Kidney (tissue), 14 donors: ENCODE results near the gene LCNL1. TPM values are rescaled to one million over a fixed set of nuclear protein-coding genes. Genes with fewer than 3 reads are reported as not detected.

Experiments
- DNase-seq, 5 donors: peaks; one replicate each; pipeline ENCODE4 v3.0.0-alpha.2; 2013 to 2020
- FAIRE-seq: peaks from 2 replicates; lab custom pipeline; 2012; peaks lifted over from hg19 to GRCh38; lab: Jason Lieb, UNC
- H3K27ac ChIP-seq, 2 donors: one replicate each; pipeline ENCODE4 v1.7.0; 2013; ENCODE audit warnings: low read depth in 2 of 2, low read length in 2 of 2, inconsistent platforms in 1 of 2
- H3K27me3 ChIP-seq: one replicate; pipeline ENCODE4 v1.7.1; 2013; ENCODE audit warnings: low read length, inconsistent platforms; ENCODE audit not compliant: control insufficient read depth, insufficient read depth
- H3K36me3 ChIP-seq, 3 donors: one replicate each; pipeline versions ENCODE4 v1.7.0 to v1.7.1; 2013; ENCODE audit warnings: low read length in 3 of 3, control low read depth in 1 of 3, inconsistent platforms in 1 of 3; ENCODE audit not compliant: insufficient read depth in 3 of 3, control insufficient read depth in 2 of 3
- H3K4me1 ChIP-seq, 3 donors: one replicate each; pipeline versions ENCODE4 v1.7.0 to v1.7.1; 2013; ENCODE audit warnings: low read length in 3 of 3, inconsistent platforms in 1 of 3, low read depth in 1 of 3; ENCODE audit not compliant: control insufficient read depth in 2 of 3, insufficient read depth in 2 of 3
- H3K4me3 ChIP-seq, 3 donors: one replicate each; pipeline versions ENCODE4 v1.7.0 to v1.8.1; 2013; ENCODE audit warnings: low read length in 3 of 3, control low read depth in 1 of 3, inconsistent platforms in 1 of 3
- H3K9ac ChIP-seq, 3 donors: one replicate each; pipeline versions ENCODE4 v1.7.0 to v1.7.1; 2013; ENCODE audit warnings: low read length in 3 of 3, control low read depth in 1 of 3, inconsistent platforms in 1 of 3
- H3K9me3 ChIP-seq, 3 donors: one replicate each; pipeline versions ENCODE4 v1.7.0 to v1.7.1; 2013; ENCODE audit warnings: low read length in 3 of 3, control low read depth in 1 of 3, inconsistent platforms in 1 of 3; ENCODE audit not compliant: control insufficient read depth in 2 of 3, insufficient read depth in 1 of 3
- intact Hi-C: fragments of 100-400 bp; cut with DNase I; formaldehyde crosslinking; loops from one replicate; pipeline ENCODE4 v1.11.1; 2022
- polyA plus RNA-seq: library from polyadenylated mRNA; stranded (reverse); fragments of 350-450 nt; fragmentation: Illumina TruSeq; extraction: RNeasy Lipid Tissue Mini Kit (QIAGEN cat#74804); gene quantifications from one replicate; pipeline ENCODE4 v1.2.3, GENCODE V29; 2014; ENCODE audit warnings: low read depth, low replicate concordance; ENCODE audit not compliant: insufficient read depth
- total RNA-seq: library from RNA; stranded (reverse); fragmentation: NEBNext Ultra II Directional; extraction: Animal tissue kit (Norgen Biotek cat#: 25700); gene quantifications from one replicate; pipeline ENCODE4 v1.2.1, GENCODE V29; 2021
- TF ChIP-seq, protein P1 (sequence below): IDR thresholded peaks from 3 replicates; pipeline ENCODE4 v1.5.1; 2012; ENCODE audit warnings: mild to moderate bottlenecking, moderate library complexity, borderline replicate concordance; ENCODE audit not compliant: insufficient read depth; ENCODE audit errors: extremely low read depth
- donor health status: control.
- donor health status: control.
- donor health status: control.
- donor health status: control.
- donor health status: control.
- donor health status: DM: yes; HTN: yes; CAD: no.
- donor health status: Normal renal cell carcinoma (clear cell type).

Gene LCNL1
- total and polyA plus RNA-seq, 2 donors from 2014 or later, result 0.54 to 1.4 TPM

DNA sequence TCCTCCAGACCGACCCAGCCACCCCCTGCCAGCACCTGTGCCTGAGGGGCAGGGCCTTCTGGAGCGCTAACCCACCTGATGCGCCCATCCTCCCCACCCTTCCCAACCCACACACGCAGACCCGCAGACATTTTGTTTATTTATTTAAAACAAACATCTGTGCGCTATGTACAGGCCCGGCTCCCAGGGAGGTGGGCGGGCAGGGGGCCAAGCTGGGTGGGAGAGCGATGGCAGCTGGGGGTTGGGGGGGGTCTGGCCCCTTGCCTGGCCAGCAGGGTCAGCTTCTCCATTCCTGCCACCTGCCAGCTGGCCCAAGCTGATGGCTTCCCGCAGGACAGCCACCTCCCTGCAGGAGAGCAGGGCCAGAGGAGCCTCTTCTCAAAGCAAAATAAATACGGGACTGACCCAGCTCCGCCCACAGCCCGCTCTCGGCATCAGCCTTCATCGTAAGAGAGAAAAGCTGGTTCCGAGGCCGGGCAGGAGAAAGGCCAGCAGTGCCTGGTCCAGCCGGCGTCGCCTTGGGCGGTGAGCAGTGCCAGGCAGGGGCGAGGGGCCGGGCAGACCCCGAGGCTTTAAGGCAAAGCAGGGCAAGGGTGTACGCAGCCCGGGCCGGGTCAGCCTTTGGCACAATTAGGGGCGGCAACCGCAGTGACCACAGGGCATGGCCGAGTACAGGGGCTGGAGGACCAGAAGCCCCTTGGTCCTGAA is 24.5 kb downstream of the LCNL1 start:
- FAIRE-seq (no peak), DNase-seq (peak in 1 of 5 donors; percentile 42)
- TF ChIP-seq, protein P1, sequence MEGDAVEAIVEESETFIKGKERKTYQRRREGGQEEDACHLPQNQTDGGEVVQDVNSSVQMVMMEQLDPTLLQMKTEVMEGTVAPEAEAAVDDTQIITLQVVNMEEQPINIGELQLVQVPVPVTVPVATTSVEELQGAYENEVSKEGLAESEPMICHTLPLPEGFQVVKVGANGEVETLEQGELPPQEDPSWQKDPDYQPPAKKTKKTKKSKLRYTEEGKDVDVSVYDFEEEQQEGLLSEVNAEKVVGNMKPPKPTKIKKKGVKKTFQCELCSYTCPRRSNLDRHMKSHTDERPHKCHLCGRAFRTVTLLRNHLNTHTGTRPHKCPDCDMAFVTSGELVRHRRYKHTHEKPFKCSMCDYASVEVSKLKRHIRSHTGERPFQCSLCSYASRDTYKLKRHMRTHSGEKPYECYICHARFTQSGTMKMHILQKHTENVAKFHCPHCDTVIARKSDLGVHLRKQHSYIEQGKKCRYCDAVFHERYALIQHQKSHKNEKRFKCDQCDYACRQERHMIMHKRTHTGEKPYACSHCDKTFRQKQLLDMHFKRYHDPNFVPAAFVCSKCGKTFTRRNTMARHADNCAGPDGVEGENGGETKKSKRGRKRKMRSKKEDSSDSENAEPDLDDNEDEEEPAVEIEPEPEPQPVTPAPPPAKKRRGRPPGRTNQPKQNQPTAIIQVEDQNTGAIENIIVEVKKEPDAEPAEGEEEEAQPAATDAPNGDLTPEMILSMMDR, result no peak
- intact Hi-C loops, result no loop called here
- Histone ChIP-seq H3K9me3 (no peaks in the 10 kb centered on the region), H3K27ac (no peak overlapping the region), H3K27me3 (no peaks in the 10 kb centered on the region), H3K36me3 (no peaks in the 10 kb centered on the region), H3K9ac (no peak overlapping the region), H3K4me1 (peaks cover 0 to 4% (median 0%) of the 10 kb centered on the region in 3 donors), H3K4me3 (no peak overlapping the region)

DNA sequence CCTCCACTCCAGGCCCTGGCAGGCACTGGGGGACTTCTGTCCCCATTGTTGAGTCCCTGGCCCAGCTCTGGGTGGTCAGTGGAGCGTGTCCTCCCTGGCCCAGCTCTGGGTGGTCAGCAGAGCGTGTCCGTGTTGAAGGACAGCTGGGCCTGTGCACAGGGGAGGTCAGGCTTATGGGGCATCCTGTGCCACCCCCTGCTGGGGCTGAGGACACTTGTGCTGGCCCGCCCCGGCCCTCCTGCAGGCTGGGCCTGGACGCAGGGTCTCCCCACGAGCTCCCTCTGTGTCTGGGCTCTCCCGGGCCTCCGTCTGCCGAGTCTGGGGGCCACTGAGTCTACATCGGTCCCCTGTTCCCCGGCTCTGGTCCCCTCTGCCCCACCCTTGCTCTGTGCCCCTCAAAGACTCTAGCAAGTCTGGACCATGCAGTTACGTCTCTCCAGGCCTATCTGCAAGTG is 25.1 kb downstream of the LCNL1 start:
- no peak overlapping the region for H3K27ac ChIP-seq
- TF ChIP-seq, protein P1, result no peak
- FAIRE-seq (no peak), DNase-seq (peak in 4 of 5 donors; percentile 46 to 76 (median 70))
- H3K36me3 ChIP-seq, result no peaks in the 10 kb centered on the region
- no peaks in the 10 kb centered on the region for H3K27me3 ChIP-seq
- H3K9me3 ChIP-seq, result no peaks in the 10 kb centered on the region
- no peak overlapping the region for H3K4me3 ChIP-seq
- H3K4me1 ChIP-seq, result peaks cover 0 to 4% (median 0%) of the 10 kb centered on the region in 3 donors
- no peak overlapping the region for H3K9ac ChIP-seq
- intact Hi-C loops, result no loop called here

DNA sequence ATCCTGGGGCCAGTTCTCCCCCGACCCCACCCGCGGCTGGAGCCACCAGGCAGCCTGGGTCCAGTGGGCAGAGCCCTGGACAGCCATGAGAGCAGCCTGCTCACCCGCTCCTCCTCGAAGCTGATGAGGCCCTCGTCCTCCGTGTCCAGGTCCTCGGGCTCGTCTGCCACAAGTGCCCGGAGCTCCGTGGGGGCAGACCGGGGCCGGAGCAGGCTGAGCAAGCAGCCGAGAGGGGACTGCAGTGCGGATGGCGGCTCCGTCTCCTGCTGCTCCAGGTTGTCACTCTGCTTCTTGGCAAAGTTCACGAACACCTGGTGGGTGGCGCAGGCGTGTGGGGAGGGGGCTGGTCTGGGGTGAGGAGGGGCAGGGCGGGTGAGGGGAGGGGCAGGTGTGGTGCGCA is 25.5 kb downstream of the LCNL1 start:
- DNase-seq (no peak), FAIRE-seq (no peak)
- Histone ChIP-seq H3K27me3 (no peaks in the 10 kb centered on the region), H3K27ac (no peak overlapping the region), H3K9me3 (no peaks in the 10 kb centered on the region), H3K4me1 (peaks cover 0 to 4% (median 0%) of the 10 kb centered on the region in 3 donors), H3K36me3 (no peaks in the 10 kb centered on the region), H3K9ac (no peak overlapping the region), H3K4me3 (no peak overlapping the region)
- TF ChIP-seq, protein P1, result no peak
- intact Hi-C loops, result no loop called here
